ENCODE results near the gene SCN3B. TPM values are rescaled to one million over a fixed set of nuclear protein-coding genes. Genes with fewer than 3 reads are reported as not detected.

Gene SCN3B, protein sequence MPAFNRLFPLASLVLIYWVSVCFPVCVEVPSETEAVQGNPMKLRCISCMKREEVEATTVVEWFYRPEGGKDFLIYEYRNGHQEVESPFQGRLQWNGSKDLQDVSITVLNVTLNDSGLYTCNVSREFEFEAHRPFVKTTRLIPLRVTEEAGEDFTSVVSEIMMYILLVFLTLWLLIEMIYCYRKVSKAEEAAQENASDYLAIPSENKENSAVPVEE
- 1 to 10 TPM in 3 of 6 donors, under 1 TPM in 1, not detected in 2; 0.46 to 2.7 (median 1.4) TPM for total RNA-seq

DNA sequence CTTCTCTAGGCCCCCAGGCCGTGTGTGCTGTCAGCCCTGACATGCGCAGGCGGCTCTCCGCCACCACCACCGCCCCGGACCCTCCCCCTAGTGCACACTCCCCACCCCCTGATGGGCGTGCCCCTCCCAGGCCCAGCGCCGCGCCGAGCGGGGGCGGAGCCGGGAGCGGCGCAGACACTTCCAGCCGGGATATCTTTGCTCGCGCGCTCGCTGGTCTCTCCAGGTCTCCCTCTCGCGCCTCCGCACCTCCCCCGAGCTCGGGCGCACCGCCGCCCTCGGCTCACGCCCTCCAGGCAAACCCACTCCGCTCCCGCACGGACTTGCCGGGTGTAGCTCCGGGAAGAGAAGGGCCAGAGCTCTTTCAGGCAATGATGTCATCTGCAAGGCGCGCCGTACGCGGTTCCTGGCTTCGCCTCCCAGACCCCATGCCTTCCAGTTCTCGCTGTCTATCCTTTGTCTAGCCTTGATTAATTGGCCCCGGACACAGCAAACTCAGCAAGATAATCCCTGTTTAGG lies at the start of gene SCN3B:
TSS of gene SCN3B (minus strand) at position 59 of the 516 bp plus-strand sequence. CDS start 823 bp downstream, outside the sequence.
- peaks cover 12 to 22% (median 17%) of the 10 kb centered on the region in 4 donors for H3K4me1 ChIP-seq
- peak; percentile 87 to 95 for ATAC-seq (ENCODE audit: low FRiP score in 2 of 2)
- peak; percentile 29 to 88 for DNase-seq

DNA sequence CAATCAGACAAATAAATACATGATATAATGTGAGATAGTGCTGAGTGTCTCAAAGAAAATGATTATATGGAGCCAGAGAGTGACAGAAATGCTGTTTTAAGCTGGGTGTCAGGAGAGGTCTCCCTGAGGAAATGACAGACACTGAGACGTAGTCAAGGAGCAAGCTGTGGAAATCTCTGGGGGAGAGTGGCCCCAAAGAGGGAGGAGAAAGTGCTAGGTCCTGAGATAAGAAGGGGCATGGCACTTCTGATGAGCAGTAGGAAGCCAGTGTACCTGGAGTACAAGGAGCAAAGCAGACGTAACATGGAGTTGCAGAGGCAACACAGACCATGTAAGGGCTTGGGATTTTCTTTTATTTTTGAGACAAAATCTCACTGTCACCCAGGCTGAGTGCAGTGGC lies 48.3 kb upstream of the SCN3B start:
- no peak for TF ChIP-seq EP300 (IDR thresholded peaks at IDR 0.05)
- no peak for TF ChIP-seq POLR2A (IDR thresholded peaks at IDR 0.05)
- TF ChIP-seq, protein P1, sequence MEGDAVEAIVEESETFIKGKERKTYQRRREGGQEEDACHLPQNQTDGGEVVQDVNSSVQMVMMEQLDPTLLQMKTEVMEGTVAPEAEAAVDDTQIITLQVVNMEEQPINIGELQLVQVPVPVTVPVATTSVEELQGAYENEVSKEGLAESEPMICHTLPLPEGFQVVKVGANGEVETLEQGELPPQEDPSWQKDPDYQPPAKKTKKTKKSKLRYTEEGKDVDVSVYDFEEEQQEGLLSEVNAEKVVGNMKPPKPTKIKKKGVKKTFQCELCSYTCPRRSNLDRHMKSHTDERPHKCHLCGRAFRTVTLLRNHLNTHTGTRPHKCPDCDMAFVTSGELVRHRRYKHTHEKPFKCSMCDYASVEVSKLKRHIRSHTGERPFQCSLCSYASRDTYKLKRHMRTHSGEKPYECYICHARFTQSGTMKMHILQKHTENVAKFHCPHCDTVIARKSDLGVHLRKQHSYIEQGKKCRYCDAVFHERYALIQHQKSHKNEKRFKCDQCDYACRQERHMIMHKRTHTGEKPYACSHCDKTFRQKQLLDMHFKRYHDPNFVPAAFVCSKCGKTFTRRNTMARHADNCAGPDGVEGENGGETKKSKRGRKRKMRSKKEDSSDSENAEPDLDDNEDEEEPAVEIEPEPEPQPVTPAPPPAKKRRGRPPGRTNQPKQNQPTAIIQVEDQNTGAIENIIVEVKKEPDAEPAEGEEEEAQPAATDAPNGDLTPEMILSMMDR (IDR thresholded peaks at IDR 0.05): no peak
- TF ChIP-seq POLR2AphosphoS5 (IDR thresholded peaks at IDR 0.05): no peak
- Histone ChIP-seq H3K4me3 (no peak overlapping the region), H3K9me3 (no peaks in the 10 kb centered on the region), H3K27ac (no peak overlapping the region), H3K4me1 (no peaks in the 10 kb centered on the region), H3K27me3 (no peaks in the 10 kb centered on the region), H3K36me3 (no peaks in the 10 kb centered on the region)
- ATAC-seq (ENCODE audit: low FRiP score in 2 of 2) (no peak), DNase-seq (no peak)
- 58 to 78% methylated on average over 2 of the region's 2 CpGs for WGBS, 2 donors

More for the DNA sequence above, at the start of gene SCN3B:
- TF ChIP-seq, protein P1 (IDR thresholded peaks at IDR 0.05): no peak
- TF ChIP-seq EP300 (IDR thresholded peaks at IDR 0.05): no peak
- TF ChIP-seq POLR2A (IDR thresholded peaks at IDR 0.05): no peak
- TF ChIP-seq POLR2AphosphoS5 (IDR thresholded peaks at IDR 0.05): no peak
- no peaks in the 10 kb centered on the region for H3K9me3 ChIP-seq
- peaks cover 0 to 19% (median 5%) of the 10 kb centered on the region in 4 donors for H3K27me3 ChIP-seq
- peak within 1 kb of the TSS; percentile 47 to 59 (median 48) for H3K4me3 ChIP-seq
- 0 to 2% methylated on average over 21 to 24 of the region's 44 CpGs for WGBS, 2 donors
- no peaks in the 10 kb centered on the region for H3K36me3 ChIP-seq
- H3K27ac ChIP-seq: no peak within 1 kb of the TSS

DNA sequence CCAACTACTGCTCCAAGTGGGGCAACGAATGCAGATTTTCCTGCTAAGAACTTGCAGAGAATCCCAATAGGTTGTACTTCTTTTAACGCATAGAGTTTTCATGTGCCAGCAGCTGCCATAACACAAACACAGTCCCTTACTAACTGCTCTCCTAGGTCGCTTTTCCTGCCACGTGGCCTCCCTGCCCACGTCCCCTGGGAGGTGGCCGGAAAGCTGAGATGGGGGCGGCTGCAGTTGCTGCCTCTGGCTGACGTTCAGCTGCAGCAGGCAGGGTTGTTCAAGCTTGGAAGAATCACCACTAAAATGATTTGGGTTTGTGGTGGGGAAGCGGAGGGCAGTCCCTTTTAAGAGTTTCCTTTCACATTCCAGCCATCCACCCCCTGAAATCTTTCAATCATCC lies 47.7 kb upstream of the SCN3B start:
- no peaks in the 10 kb centered on the region for H3K9me3 ChIP-seq
- H3K4me3 ChIP-seq: no peak overlapping the region
- TF ChIP-seq, protein P1 (IDR thresholded peaks at IDR 0.05): no peak
- TF ChIP-seq POLR2A (IDR thresholded peaks at IDR 0.05) (no peak), EP300 (IDR thresholded peaks at IDR 0.05) (no peak), POLR2AphosphoS5 (IDR thresholded peaks at IDR 0.05) (no peak)
- H3K27me3 ChIP-seq: no peaks in the 10 kb centered on the region
- DNase-seq: peak in 1 of 2 donors; percentile 19
- no peaks in the 10 kb centered on the region for H3K4me1 ChIP-seq
- WGBS, 2 donors: 56 to 59% methylated on average over 8 to 9 of the region's 9 CpGs
- no peak for ATAC-seq (ENCODE audit: low FRiP score in 2 of 2)
- H3K27ac ChIP-seq: no peak overlapping the region
- H3K36me3 ChIP-seq: no peaks in the 10 kb centered on the region

DNA sequence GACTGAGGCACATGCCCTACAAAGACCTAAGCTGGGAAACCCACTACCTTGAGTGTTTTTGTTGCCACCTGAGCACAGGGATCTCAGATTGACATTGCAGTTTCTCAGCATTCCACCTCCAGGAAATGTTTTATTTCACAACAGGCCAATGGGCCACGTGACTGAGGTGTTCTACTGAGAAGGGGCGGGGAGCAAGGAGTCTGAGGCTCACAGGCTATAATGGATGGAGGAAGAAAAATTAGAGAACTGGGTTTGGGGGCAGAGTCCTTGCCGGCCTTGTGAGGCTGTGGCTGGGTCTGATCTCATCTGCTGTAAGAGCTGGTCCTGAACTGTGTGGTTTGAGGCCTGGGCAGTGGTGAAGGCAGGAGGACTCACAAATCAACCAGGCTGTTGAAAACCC lies 46.3 kb upstream of the SCN3B start:
- H3K4me1 ChIP-seq: no peaks in the 10 kb centered on the region
- TF ChIP-seq POLR2A (IDR thresholded peaks at IDR 0.05) (no peak), EP300 (IDR thresholded peaks at IDR 0.05) (no peak), POLR2AphosphoS5 (IDR thresholded peaks at IDR 0.05) (no peak)
- TF ChIP-seq, protein P1 (IDR thresholded peaks at IDR 0.05): no peak
- no peak for DNase-seq
- no peaks in the 10 kb centered on the region for H3K9me3 ChIP-seq
- no peaks in the 10 kb centered on the region for H3K36me3 ChIP-seq
- no peak overlapping the region for H3K4me3 ChIP-seq
- ATAC-seq (ENCODE audit: low FRiP score in 2 of 2): no peak
- no peaks in the 10 kb centered on the region for H3K27me3 ChIP-seq
- WGBS, 2 donors: 55 to 75% methylated on average over 3 of the region's 3 CpGs
- H3K27ac ChIP-seq: no peak overlapping the region

Data from upper lobe of left lung (tissue), 6 donors.